ENCODE results near the gene RNF144A.

The RNF144A gene

DNA sequence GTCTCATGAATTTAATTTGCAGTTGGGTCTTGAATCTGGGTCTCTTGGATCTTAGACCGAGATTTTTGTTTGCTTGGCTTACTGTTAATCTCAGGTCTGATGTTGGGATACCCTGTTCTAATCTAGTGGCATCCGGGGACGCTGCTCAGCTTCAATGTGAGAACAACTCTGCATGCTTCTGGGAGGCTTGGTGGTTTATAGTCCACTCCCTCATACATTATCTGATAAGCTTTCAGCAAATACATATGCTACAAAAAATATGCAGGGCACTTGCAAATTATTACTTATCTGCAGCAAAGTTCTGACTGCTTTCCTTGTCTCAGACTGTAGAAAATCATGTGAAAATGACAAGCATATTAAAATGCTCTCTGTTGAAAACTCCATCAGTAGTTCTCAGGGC is 39.4 kb downstream of the RNF144A start:
- H3K27ac ChIP-seq = no peak overlapping the region
- TF ChIP-seq CTCF (IDR thresholded peaks at IDR 0.05) = no peak
- no peak for TF ChIP-seq ZFX (IDR thresholded peaks at IDR 0.05; ENCODE audit: borderline replicate concordance)

GRCh38 chr2:6957031-6957714 is 40.0 kb downstream of the RNF144A start:
- TF ChIP-seq ZFX (IDR thresholded peaks at IDR 0.05; ENCODE audit: borderline replicate concordance) = no peak
- no peak for TF ChIP-seq CTCF (IDR thresholded peaks at IDR 0.05)
- no peak overlapping the region for H3K27ac ChIP-seq

- TF ChIP-seq ZFX (IDR thresholded peaks at IDR 0.05; ENCODE audit: borderline replicate concordance) (no peak), CTCF (IDR thresholded peaks at IDR 0.05) (no peak)
- H3K27ac ChIP-seq = no peak overlapping the region
Observed at GRCh38 chr2:6957910-6958615, 40.9 kb downstream of the RNF144A start.

DNA sequence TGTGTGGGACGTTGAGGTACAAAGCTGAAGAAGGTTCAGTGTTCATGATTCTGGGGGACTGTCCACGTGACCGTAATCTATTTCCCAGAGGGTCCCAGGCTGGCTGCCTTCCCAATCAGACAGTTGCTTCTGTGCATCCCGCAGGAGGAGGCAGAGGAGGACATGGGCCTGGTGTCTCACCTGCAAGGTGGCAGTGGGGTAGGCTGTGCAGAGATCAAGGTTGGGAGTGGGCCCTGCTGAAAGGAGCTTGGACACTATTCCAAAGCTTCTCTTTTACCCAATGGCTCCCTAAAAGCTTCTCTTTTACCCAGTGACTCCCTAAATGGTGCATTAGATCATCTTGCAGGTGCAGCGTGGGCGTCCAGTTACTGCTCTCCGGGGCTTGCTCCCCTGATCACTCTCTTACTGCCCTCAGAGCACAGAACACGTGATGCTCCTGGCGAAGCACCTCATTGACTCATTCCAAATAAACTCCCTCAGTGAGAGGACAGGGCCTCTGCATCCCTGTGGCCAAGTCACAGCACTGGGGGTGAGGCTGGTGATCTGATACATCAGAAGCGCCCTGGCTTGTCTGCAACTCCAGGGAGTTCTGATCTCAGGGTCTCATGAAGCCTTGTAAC is 41.5 kb downstream of the RNF144A start:
- TF ChIP-seq ZFX (IDR thresholded peaks at IDR 0.05; ENCODE audit: borderline replicate concordance) = no peak
- no peak for TF ChIP-seq CTCF (IDR thresholded peaks at IDR 0.05)
- H3K27ac ChIP-seq = no peak overlapping the region

DNA sequence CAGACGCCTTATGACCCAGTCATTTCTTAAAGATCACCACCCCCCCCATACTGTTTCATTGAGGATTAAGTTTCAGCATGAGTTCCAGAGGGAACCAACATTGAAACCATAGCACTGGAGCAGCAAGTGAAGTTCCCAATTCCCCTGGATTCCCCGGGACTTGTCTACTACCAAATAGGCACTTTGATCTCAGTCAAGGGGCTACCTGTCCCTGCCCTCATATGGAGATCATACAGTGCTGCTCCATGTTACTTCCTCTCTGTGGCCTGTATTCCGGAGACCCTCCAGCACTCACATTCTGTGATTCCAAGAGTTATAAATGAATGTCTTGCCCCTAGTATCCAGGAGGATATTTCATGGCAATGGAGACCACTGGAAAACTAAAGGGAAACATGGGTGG is 42.5 kb downstream of the RNF144A start:
- TF ChIP-seq ZFX (IDR thresholded peaks at IDR 0.05; ENCODE audit: borderline replicate concordance) (no peak), CTCF (IDR thresholded peaks at IDR 0.05) (no peak)
- no peak overlapping the region for H3K27ac ChIP-seq

DNA sequence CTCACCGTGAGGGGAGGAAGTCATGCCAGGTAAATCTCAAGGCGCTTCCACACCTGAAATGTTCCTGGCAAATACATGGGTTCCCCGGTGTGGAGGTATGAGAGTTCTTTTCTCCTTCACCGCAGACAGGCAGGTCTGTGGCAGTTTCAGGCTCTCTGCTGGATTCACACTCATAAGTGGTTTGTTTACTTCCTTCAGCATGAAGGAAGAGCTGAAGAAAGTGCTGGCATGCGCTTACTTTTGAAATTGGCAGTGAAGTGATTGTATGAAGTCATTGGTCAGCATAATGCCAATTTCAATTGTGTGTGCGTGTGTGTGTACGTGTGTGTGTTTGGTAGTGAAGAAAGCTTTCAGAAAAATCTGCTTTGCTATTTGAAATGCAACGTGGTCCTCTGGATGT is 43.4 kb downstream of the RNF144A start:
- no peak overlapping the region for H3K27ac ChIP-seq
- TF ChIP-seq ZFX (IDR thresholded peaks at IDR 0.05; ENCODE audit: borderline replicate concordance) (no peak), CTCF (IDR thresholded peaks at IDR 0.05) (no peak)

DNA sequence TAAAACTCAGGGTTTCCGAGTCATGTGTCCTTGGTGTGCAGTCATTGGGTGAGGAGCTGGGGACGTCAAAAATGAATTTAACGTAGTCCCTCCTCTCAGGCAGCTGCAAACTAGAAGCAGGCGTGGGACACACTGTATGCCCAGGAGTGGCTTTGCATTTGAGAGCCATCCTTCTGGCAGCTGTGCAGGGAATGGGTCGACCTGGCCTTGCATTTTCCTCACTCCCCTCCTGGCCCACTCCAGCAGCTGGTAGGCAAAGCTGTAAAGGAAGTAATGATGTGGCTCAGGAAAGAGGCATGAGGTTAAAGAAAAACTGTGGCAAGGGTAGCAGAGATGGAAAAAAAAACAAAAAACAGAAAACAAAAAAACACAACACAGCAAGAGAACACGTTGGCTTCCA is 46.5 kb downstream of the RNF144A start:
- TF ChIP-seq CTCF (IDR thresholded peaks at IDR 0.05) (no peak), ZFX (IDR thresholded peaks at IDR 0.05; ENCODE audit: borderline replicate concordance) (no peak)
- H3K27ac ChIP-seq = no peak overlapping the region
